NOMO-1 treated with dmso at 0.1 percent for 144 hours (cell line): ENCODE measurements around the gene TENM3.

ENCODE experiments used
- DNase-seq: peaks from one replicate; lab custom pipeline; 2025; ENCODE audit not compliant: unreplicated experiment; lab: John Stamatoyannopoulos, UW

Gene TENM3

GRCh38 chr4:182448281-182449151, 205.3 kb downstream of the TENM3 start:
- no peak for DNase-seq

DNA sequence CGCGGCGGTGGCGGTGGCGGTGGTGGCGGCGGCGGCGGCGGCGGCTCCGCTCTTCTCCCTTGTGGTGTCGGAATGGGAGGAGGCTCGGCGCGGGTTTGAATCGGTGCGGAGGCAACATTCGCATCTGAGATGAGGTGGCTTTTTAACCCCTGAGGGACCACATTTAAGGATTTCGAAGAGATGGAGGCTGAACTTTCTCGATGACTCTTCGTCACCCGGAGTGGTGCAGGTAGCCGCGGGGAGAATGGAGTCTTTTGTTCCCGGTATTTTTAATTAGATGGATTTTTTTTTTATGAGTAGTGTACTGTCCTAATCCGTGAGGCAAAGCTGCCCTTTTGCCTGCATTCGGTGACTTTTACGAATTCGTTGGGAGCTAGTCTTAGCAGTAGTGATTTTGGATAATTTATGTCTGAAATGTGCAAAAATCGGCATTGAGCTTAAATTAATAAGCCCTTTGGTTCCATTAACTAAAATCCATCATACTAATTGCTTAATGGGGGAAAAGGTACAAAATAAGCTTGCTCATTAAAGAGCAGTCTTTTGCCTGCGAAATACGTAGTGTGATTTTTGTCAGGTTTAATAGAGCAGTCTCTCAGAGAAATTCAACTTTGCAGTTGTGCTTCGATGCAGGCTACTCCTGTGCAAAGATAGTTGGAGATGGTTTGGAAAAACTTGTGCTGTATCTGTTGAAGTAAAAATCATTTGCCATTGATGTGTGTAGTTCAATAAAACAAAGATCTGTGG, 206.2 kb downstream of the TENM3 start:
- no peak for DNase-seq

DNA sequence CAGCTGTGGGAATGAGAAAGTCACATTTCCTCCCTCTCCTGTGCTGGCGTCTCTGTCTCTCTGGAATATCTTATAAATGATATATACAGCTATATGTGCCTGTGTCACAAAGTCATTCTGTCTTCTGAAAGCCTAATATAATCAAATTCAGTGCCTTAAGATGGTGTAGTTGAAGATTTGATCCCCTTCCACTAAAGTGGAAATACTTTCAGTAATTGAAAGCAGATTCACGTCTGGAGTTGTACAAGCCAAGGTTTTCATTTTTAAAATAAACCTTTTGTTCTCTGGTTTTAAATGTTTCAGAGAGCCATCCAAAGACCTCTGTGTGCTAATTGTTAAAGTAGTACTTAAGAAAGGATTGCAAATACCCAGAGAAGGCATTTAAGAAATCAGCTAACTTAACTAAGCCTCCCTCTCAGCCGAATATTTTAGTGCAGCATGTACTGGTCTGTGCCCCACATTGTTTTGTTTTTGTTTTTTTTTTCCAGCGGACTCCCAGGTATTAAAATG, 206.8 kb downstream of the TENM3 start:
- no peak for DNase-seq

- no peak for DNase-seq
Measured at GRCh38 chr4:182451441-182451840, 208.2 kb downstream of the TENM3 start.

GRCh38 chr4:182453830-182454229, 210.6 kb downstream of the TENM3 start:
- DNase-seq: no peak

- no peak for DNase-seq
Measured at GRCh38 chr4:182454440-182455013, 211.3 kb downstream of the TENM3 start.

- no peak for DNase-seq
Measured at GRCh38 chr4:182465114-182465513, 221.9 kb downstream of the TENM3 start.

- no peak for DNase-seq
Measured at GRCh38 chr4:182465979-182466378, 222.8 kb downstream of the TENM3 start.

- DNase-seq: no peak
Measured at GRCh38 chr4:182470215-182470614, 227.0 kb downstream of the TENM3 start.

- no peak for DNase-seq
Measured at GRCh38 chr4:182475539-182475938, 232.3 kb downstream of the TENM3 start.

DNA sequence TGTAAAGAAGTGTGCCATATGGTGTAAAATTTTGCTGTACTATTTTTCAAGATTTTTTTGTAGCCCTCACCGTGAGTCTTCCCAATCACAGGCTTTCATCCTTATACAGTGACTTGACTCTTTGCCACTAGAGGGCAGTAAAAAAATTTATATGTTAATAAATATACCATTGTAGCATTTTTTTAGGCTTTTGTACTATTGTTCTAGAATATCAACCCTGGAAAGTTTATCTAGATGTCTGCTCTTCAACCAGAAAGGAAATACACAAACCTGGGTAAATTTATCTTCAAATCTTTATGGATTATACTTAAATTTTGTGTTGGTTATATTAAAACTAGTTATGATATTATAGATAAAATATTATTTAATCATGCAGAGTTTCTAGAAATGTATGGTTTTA, 235.3 kb downstream of the TENM3 start:
- DNase-seq: no peak

DNA sequence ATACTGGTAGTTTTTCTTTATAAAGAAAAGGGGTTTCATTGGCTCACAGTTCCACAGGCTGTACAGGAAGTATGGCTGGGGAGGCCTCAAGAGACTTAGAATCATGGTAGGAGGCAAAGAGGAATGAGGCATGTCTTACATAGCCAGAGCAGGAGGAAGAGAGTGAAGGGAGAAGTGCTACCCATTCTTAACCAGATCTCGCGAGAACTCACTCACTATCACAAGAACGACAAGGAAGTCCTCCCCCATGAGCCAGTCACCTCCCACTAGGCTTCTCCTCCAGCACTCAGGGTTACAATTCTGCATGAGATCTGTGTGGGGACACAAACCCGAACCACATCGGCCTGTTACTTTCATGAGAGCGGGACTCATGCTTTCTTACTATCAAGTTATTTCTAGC, 240.5 kb downstream of the TENM3 start:
- DNase-seq: no peak

GRCh38 chr4:182486881-182487280, 243.7 kb downstream of the TENM3 start:
- DNase-seq: no peak

DNA sequence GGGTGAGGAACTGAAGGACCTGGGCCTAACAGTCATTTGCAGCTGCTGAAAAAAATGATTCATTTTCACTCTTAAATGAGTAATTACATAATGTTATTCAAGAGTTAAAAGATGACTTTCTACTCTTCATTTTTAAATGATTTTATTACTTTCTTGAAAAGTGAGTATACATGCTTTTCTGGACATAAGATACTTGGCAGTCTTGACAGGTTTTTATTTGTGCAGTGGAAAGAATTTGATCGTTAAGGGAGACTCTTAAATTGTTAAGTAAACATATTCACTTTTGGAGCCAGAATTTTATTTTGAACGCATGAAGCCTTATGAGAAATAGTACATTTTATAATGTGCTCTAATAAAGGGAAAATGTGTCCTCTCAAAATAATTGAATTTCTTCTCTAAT, 245.7 kb downstream of the TENM3 start:
- no peak for DNase-seq

- no peak for DNase-seq
Measured at GRCh38 chr4:182489607-182490006, 246.4 kb downstream of the TENM3 start.

- no peak for DNase-seq
Measured at GRCh38 chr4:182491719-182492118, 248.5 kb downstream of the TENM3 start.

GRCh38 chr4:182492423-182492822, 249.2 kb downstream of the TENM3 start:
- DNase-seq: no peak

DNA sequence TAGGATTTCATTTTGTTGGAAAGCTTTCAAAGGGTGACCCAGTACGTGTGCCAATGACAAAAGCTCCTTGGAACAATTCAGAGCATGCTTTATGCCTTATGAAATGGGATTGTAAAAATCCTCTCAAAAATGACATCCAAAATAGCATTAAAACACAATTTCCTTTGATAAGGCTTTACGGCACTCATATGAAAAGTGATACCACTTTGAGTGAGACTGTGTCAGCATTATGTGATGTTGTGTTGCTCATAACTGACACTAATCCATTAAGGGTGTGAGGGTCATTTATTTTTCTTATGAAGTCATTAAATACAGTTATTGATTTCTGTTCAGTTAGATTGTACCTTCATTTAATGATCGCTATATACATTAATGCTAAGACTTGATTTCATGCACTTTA, 250.2 kb downstream of the TENM3 start:
- DNase-seq: no peak

- DNase-seq: no peak
Measured at GRCh38 chr4:182494103-182494502, 250.9 kb downstream of the TENM3 start.

DNA sequence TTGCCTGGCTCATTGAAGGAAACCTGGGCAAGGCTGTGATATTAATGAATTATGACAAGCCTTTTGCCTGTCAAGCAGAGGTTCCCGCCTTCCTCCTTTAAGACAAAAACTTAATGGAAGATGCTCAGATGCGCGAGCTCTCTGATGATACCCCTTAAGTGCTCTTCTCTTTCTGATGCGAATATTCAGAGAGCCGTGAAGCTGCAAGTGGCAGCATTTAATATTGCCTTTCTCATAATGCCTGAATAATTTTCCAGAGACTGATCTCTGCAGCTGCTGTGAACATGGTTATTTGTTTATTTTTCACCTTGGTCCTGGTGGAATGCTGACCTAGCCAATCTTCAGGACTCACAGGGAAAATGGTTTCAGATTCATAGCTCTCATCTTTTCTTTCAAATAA, 251.8 kb downstream of the TENM3 start:
- DNase-seq: no peak

- DNase-seq: no peak
Measured at GRCh38 chr4:182495645-182496385, 252.6 kb downstream of the TENM3 start.
